A549 treated with Hydrocortisone at 1 μM for 4 hours (cell line): ENCODE results near the gene GH2. TPM values are rescaled to one million over a fixed set of nuclear protein-coding genes. Genes with fewer than 3 reads are reported as not detected.

Source experiments
- total RNA-seq: library from RNA; stranded (reverse); fragments of 200-300 nt; extraction: Qiagen RNA extraction; gene quantifications from 5 replicates; pipeline ENCODE4 v1.2.3, GENCODE V29; 2022

Gene GH2
- total RNA-seq = not detected in 5 replicates

GRCh38 chr17:63881935-63882601 lies at the start of gene GH2:
Gene GH2, minus strand, starts transcription at chr17:63881944. Its CDS starts 143 bp downstream, at chr17:63881801.

GRCh38 chr17:63918789-63919305 lies 37.1 kb upstream of the GH2 start, which contains the start of gene GH1:
Gene GH1, minus strand, starts transcription at chr17:63918839. Its CDS starts 63 bp downstream, at chr17:63918776.

GRCh38 chr17:63911041-63911635 lies 29.4 kb upstream of the GH2 start, which contains the start of gene CSHL1:
Gene CSHL1, minus strand, starts transcription at chr17:63911258. Its CDS starts 62 bp downstream, at chr17:63911196.

GRCh38 chr17:63896524-63897354 lies 15.0 kb upstream of the GH2 start, which contains the start of gene CSH1:
Gene CSH1, minus strand, starts transcription at chr17:63896574. Its CDS starts 63 bp downstream, at chr17:63896511.

GRCh38 chr17:63873577-63873976 lies 8.2 kb downstream of the GH2 start, which contains the start of gene CSH2:
Gene CSH2, minus strand, starts transcription at chr17:63873677. Its CDS starts 63 bp downstream, at chr17:63873614.

GRCh38 chr17:63842540-63843386 lies 39.0 kb downstream of the GH2 start, which contains the start of gene SMARCD2:
Gene SMARCD2, minus strand, starts transcription at chr17:63842685. Its CDS starts 11 bp downstream, at chr17:63842674.

Other genes with a start within 250 kb of the GH2 start
- gene LIMD2, start 181.8 kb downstream of the GH2 start, total RNA-seq = 8.6 to 13.1 TPM (median 11.4 TPM) in 5 replicates
- gene STRADA, start 140.1 kb downstream of the GH2 start, total RNA-seq = 24.4 to 28.1 TPM (median 26.4 TPM) in 5 replicates
- gene CCDC47, start 108.3 kb downstream of the GH2 start, total RNA-seq = 88.9 to 149 TPM (median 97.5 TPM) in 5 replicates
- gene DDX42, start 107.8 kb downstream of the GH2 start, total RNA-seq = 90.8 to 118 TPM (median 92.2 TPM) in 5 replicates
- gene PSMC5, start 54.5 kb downstream of the GH2 start, total RNA-seq = 207 to 230 TPM (median 219 TPM) in 5 replicates
- 49.9 to 68.9 TPM (median 53.1 TPM) in 5 replicates for gene FTSJ3, start 54.3 kb downstream of the GH2 start, total RNA-seq
- 52.5 to 63.2 TPM (median 58.6 TPM) in 5 replicates for gene SMARCD2, start 39.3 kb downstream of the GH2 start, total RNA-seq
- gene CSH2, start 8.3 kb downstream of the GH2 start, total RNA-seq = not detected in 5 replicates
- not detected in 5 replicates for gene CSH1, start 14.6 kb upstream of the GH2 start, total RNA-seq
- not detected in 5 replicates for gene CSHL1, start 29.3 kb upstream of the GH2 start, total RNA-seq
- gene GH1, start 36.9 kb upstream of the GH2 start, total RNA-seq = not detected in 5 replicates
- gene CD79B, start 50.4 kb upstream of the GH2 start, total RNA-seq = 0.08 to 0.09 TPM in 2 of 5 replicates, not detected in the others
- gene SCN4A, start 91.0 kb upstream of the GH2 start, total RNA-seq = 0.03 to 0.15 TPM (median 0.07 TPM) in 5 replicates
- 0.46 to 0.89 TPM (median 0.53 TPM) in 5 replicates for gene PRR29, start 116.4 kb upstream of the GH2 start, total RNA-seq
- gene ICAM2, start 138.7 kb upstream of the GH2 start, total RNA-seq = not detected in 5 replicates
- 2.9 to 3.9 TPM (median 3.6 TPM) in 5 replicates for gene ERN1, start 248.2 kb upstream of the GH2 start, total RNA-seq